GM23338 (cell line): ENCODE results near the gene MAP3K14. TPM values are rescaled to one million over a fixed set of nuclear protein-coding genes. Genes with fewer than 3 reads are reported as not detected.
A peak's percentile ranks its signal among the peaks of the same experiment; 100 is the strongest.

Experiments used
- ATAC-seq: fragments of 200-7000 bp; cut with Tn5 transposase; 3 replicates; pipeline ENCODE4 v1.9.1; 2020
- DNase-seq: peaks from one replicate; pipeline ENCODE4 v3.0.0-alpha.2; 2015; ENCODE audit warnings: low spot score
- H2AFZ ChIP-seq: fragments of 200-600 bp; sonication (generic); 2 replicates; pipeline ENCODE4 v1.8.0; 2016; ENCODE audit warnings: antibody characterized with exemption, mild to moderate bottlenecking, moderate library complexity
- H3F3A ChIP-seq: fragments of 200-600 bp; sonication (generic); replicated peaks from 2 replicates; pipeline ENCODE4 v1.8.0; 2017; ENCODE audit warnings: antibody characterized with exemption, mixed run types, low read depth
- H3K27ac ChIP-seq: fragments of 200-600 bp; sonication (generic); 2 replicates; pipeline ENCODE4 v1.6.1; 2016; ENCODE audit warnings: low read depth
- H3K27me3 ChIP-seq: fragments of 200-600 bp; sonication (generic); 2 replicates; pipeline ENCODE4 v1.8.0; 2016; ENCODE audit warnings: mild to moderate bottlenecking, mixed run types, moderate library complexity; ENCODE audit not compliant: insufficient read depth
- H3K36me3 ChIP-seq: fragments of 200-600 bp; sonication (generic); 2 replicates; pipeline ENCODE4 v1.8.0; 2016; ENCODE audit warnings: mild to moderate bottlenecking; ENCODE audit not compliant: insufficient read depth
- H3K4me1 ChIP-seq: fragments of 200-600 bp; sonication (generic); 2 replicates; pipeline ENCODE4 v1.8.0; 2016; ENCODE audit warnings: mild to moderate bottlenecking, moderate library complexity; ENCODE audit not compliant: insufficient read depth
- H3K4me2 ChIP-seq: fragments of 200-600 bp; sonication (generic); 2 replicates; pipeline ENCODE4 v1.7.1; 2017; ENCODE audit warnings: mixed run types
- H3K4me3 ChIP-seq: fragments of 200-600 bp; sonication (generic); 2 replicates; pipeline ENCODE4 v1.6.1; 2016; ENCODE audit warnings: mixed run types
- H3K79me2 ChIP-seq: fragments of 200-600 bp; sonication (generic); replicated peaks from 2 replicates; pipeline ENCODE4 v1.8.0; 2017; ENCODE audit warnings: mild to moderate bottlenecking; ENCODE audit not compliant: insufficient read depth
- H3K9me2 ChIP-seq: fragments of 200-600 bp; sonication (generic); 2 replicates; pipeline ENCODE4 v1.8.0; 2017; ENCODE audit not compliant: insufficient read depth
- H4K20me1 ChIP-seq: fragments of 200-600 bp; sonication (generic); replicated peaks from 2 replicates; pipeline ENCODE4 v1.8.0; 2017; ENCODE audit warnings: mild to moderate bottlenecking; ENCODE audit not compliant: insufficient read depth
- H3K27ac Mint-ChIP-seq: 2 replicates; pipeline ENCODE4 v1.8.0; 2020; ENCODE audit warnings: inconsistent platforms, mild to moderate bottlenecking, moderate library complexity, mixed read lengths
- H3K27me3 Mint-ChIP-seq: 3 replicates; pipeline ENCODE4 v1.8.0; 2022; ENCODE audit warnings: low read depth, mild to moderate bottlenecking, moderate library complexity, mixed read lengths, inconsistent platforms; ENCODE audit not compliant: insufficient read depth, poor library complexity
- H3K36me3 Mint-ChIP-seq: 3 replicates; pipeline ENCODE4 v1.8.0; 2021; ENCODE audit warnings: low read depth, mild to moderate bottlenecking, inconsistent platforms, moderate library complexity, mixed read lengths
- H3K4me1 Mint-ChIP-seq: 3 replicates; pipeline ENCODE4 v1.8.0; 2020; ENCODE audit warnings: mild to moderate bottlenecking, inconsistent platforms, mixed read lengths
- H3K4me3 Mint-ChIP-seq: 3 replicates; pipeline ENCODE4 v1.8.0; 2021; ENCODE audit warnings: moderate library complexity, mild to moderate bottlenecking, inconsistent platforms, mixed read lengths
- H3K9me3 Mint-ChIP-seq: 3 replicates; pipeline ENCODE4 v1.8.0; 2020; ENCODE audit warnings: moderate library complexity, mild to moderate bottlenecking, inconsistent platforms, mixed read lengths
- CTCF ChIP-seq, 2 experiments: fragments of 200-600 bp in 1 of 2; sonication (generic) in 1 of 2; conservative IDR thresholded peaks; 2 replicates each; pipeline versions ENCODE4 v1.5.1 to v1.6.1; 2016 to 2017; ENCODE audit warnings: antibody characterized with exemption in 2 of 2, low read depth in 2 of 2, mild to moderate bottlenecking in 2 of 2, moderate library complexity in 1 of 2
- EZH2 ChIP-seq: fragments of 200-600 bp; sonication (generic); IDR thresholded peaks from one replicate; pipeline ENCODE4 v1.8.0; 2017; ENCODE audit warnings: antibody characterized with exemption, mild to moderate bottlenecking, low read depth; ENCODE audit not compliant: unreplicated experiment
- EZH2phosphoT487 ChIP-seq: fragments of 200-600 bp; sonication (generic); IDR thresholded peaks from one replicate; pipeline ENCODE4 v1.8.1; 2018; ENCODE audit warnings: antibody characterized with exemption; ENCODE audit not compliant: unreplicated experiment
- JUNB ChIP-seq: IDR thresholded peaks from one replicate; pipeline ENCODE4 v1.6.1; 2016; ENCODE audit warnings: antibody characterized with exemption; ENCODE audit not compliant: unreplicated experiment
- POLR2AphosphoS5 ChIP-seq: IDR thresholded peaks from 2 replicates; pipeline ENCODE4 v1.6.1; 2016; ENCODE audit warnings: antibody characterized with exemption, low read depth
- REST ChIP-seq: IDR thresholded peaks from one replicate; pipeline ENCODE4 v1.6.1; 2018; ENCODE audit warnings: antibody characterized with exemption; ENCODE audit not compliant: unreplicated experiment
- ZNF114 ChIP-seq: fragments of 250-450 bp; sonication (Bioruptor Pico); IDR thresholded peaks from 2 replicates; pipeline ENCODE4 v1.5.0; 2020; ENCODE audit warnings: mild to moderate bottlenecking, moderate library complexity
- ZNF331 ChIP-seq: fragments of 250-450 bp; sonication (Bioruptor Pico); IDR thresholded peaks from 2 replicates; pipeline ENCODE4 v1.5.0; 2020; ENCODE audit warnings: low read depth, mild to moderate bottlenecking, moderate library complexity
- polyA plus RNA-seq: library from polyadenylated mRNA; unstranded; fragments of >200 nt; fragmentation: Nextera tagmentation; extraction: Ambion mirVana; gene quantifications from 2 replicates; pipeline ENCODE4 v1.2.1, GENCODE V29; 2016
- total RNA-seq: library from RNA; depleted of rRNA; stranded (reverse); fragments of >200 nt; shearing (Covaris generic); gene quantifications from 2 replicates; pipeline ENCODE4 v1.2.3, GENCODE V29; 2014

The MAP3K14 gene
- total and polyA plus RNA-seq, 2 experiments from 2014 or later, result 1.3 to 4.9 TPM

- no peak for DNase-seq
- H3F3A ChIP-seq, result no peaks in the 10 kb centered on the region
- no peak for ATAC-seq
- Mint-ChIP-seq H3K27ac (no peak overlapping the region), H3K9me3 (no peaks in the 10 kb centered on the region; the same call in 2 of the 3 replicates), H3K27me3 (peaks cover 23% of the 10 kb centered on the region), H3K4me1 (peaks cover 20% of the 10 kb centered on the region), H3K36me3 (no peaks in the 10 kb centered on the region), H3K4me3 (no peak overlapping the region)
- H3K4me3 ChIP-seq, result no peak overlapping the region
- H3K27me3 ChIP-seq, result peaks cover 17% of the 10 kb centered on the region; the same call in 1 of the 2 replicates
- H2AFZ ChIP-seq, result 0 out of 2 replicates have a peak overlapping the region, but pooled peaks have one; percentile 63
- no peak overlapping the region for H3K4me2 ChIP-seq
- H3K27ac ChIP-seq, result no peak overlapping the region
- TF ChIP-seq ZNF114 (CRISPR knock-in tag), result no peak
- TF ChIP-seq EZH2, result no peak
- TF ChIP-seq EZH2phosphoT487, result no peak
- no peak for TF ChIP-seq POLR2AphosphoS5
- TF ChIP-seq ZNF331 (CRISPR knock-in tag), result no peak
- no peak for TF ChIP-seq REST
- TF ChIP-seq JUNB, result no peak
- H3K79me2 ChIP-seq, result no peaks in the 10 kb centered on the region
- no peaks in the 10 kb centered on the region for H4K20me1 ChIP-seq
- peaks cover 8% of the 10 kb centered on the region for H3K4me1 ChIP-seq
- no peaks in the 10 kb centered on the region for H3K36me3 ChIP-seq
- no peaks in the 10 kb centered on the region for H3K9me2 ChIP-seq
These were observed 15.7 kb upstream of the MAP3K14 start for GRCh38 chr17:45332505-45332904.

DNA sequence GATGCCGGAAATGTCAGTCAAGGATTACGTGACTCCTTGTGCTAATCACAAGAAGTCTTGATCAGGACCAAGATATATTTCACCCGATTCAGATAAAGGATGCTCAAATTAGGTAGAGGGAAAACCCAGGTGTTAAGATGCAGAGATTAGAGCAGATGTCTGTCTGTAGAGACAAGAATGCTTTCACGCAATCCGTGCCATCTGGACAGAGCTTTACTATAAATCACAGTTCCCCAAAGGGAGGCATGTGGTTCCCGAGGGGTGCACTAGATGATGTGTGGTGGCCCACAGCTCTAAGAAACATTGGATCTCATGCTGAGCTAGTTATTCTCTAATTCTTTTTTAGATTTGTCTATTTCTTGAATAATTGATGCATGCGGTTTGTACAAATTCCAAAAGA is 9.8 kb upstream of the MAP3K14 start:
- DNase-seq, result no peak
- Mint-ChIP-seq H3K4me3 (no peak overlapping the region), H3K36me3 (no peaks in the 10 kb centered on the region), H3K9me3 (no peaks in the 10 kb centered on the region), H3K27ac (no peak overlapping the region), H3K27me3 (peaks cover 6% of the 10 kb centered on the region), H3K4me1 (peaks cover 7% of the 10 kb centered on the region)
- Histone ChIP-seq H3K4me1 (peaks cover 8% of the 10 kb centered on the region), H3K27ac (no peak overlapping the region), H4K20me1 (no peaks in the 10 kb centered on the region), H3K79me2 (no peaks in the 10 kb centered on the region), H3K9me2 (no peaks in the 10 kb centered on the region), H3K27me3 (no peaks in the 10 kb centered on the region), H3K36me3 (no peaks in the 10 kb centered on the region), H2AFZ (0 out of 2 replicates have a peak overlapping the region, but pooled peaks have one; percentile 20), H3F3A (no peaks in the 10 kb centered on the region), H3K4me3 (no peak overlapping the region), H3K4me2 (no peak overlapping the region)
- no peak for ATAC-seq
- TF ChIP-seq REST (no peak), POLR2AphosphoS5 (no peak), CTCF (conservative IDR thresholded peaks at IDR 0.05; ENCODE audit: low read depth in 2 of 2) (no peak), EZH2 (no peak), JUNB (no peak), EZH2phosphoT487 (no peak)
